Erythroblast (primary cell): ENCODE results near the gene WDFY4.

Source experiments
- DNase-seq, 2 experiments: peaks; one replicate each; lab custom pipeline; 2025; lab: John Stamatoyannopoulos, UW
- GATA1 ChIP-seq: IDR thresholded peaks from 2 replicates; pipeline ENCODE4 v1.6.1; 2011; ENCODE audit warnings: low read depth, mild to moderate bottlenecking, control low read depth, low read length, moderate library complexity
- POLR2A ChIP-seq: IDR thresholded peaks from 2 replicates; pipeline ENCODE4 v1.6.1; 2011; ENCODE audit warnings: mild to moderate bottlenecking, low read length

Gene WDFY4

GRCh38 chr10:48806342-48806741, 121.7 kb downstream of the WDFY4 start:
- TF ChIP-seq GATA1: no peak
- no peak for TF ChIP-seq POLR2A
- no peak for DNase-seq

- no peak for TF ChIP-seq POLR2A
- no peak for TF ChIP-seq GATA1
- no peak for DNase-seq
Observed at GRCh38 chr10:48807791-48808470, 123.3 kb downstream of the WDFY4 start.

GRCh38 chr10:48809261-48809660, 124.6 kb downstream of the WDFY4 start:
- TF ChIP-seq GATA1: no peak
- no peak for TF ChIP-seq POLR2A
- DNase-seq: no peak

- no peak for DNase-seq
- no peak for TF ChIP-seq POLR2A
- no peak for TF ChIP-seq GATA1
Observed at GRCh38 chr10:48811461-48811860, 126.8 kb downstream of the WDFY4 start.

- TF ChIP-seq POLR2A (no peak), GATA1 (no peak)
- no peak for DNase-seq
Observed at GRCh38 chr10:48811917-48812316, 127.2 kb downstream of the WDFY4 start.

- TF ChIP-seq GATA1 (no peak), POLR2A (no peak)
Observed at GRCh38 chr10:48813291-48813690, 128.6 kb downstream of the WDFY4 start.

GRCh38 chr10:48813825-48814224, 129.2 kb downstream of the WDFY4 start:
- TF ChIP-seq POLR2A: no peak
- no peak for TF ChIP-seq GATA1

More at GRCh38 chr10:48813291-48813690, 128.6 kb downstream of the WDFY4 start:
- DNase-seq: no peak

GRCh38 chr10:48814933-48815332, 130.3 kb downstream of the WDFY4 start:
- TF ChIP-seq POLR2A (no peak), GATA1 (no peak)
- no peak for DNase-seq

More at GRCh38 chr10:48813825-48814224, 129.2 kb downstream of the WDFY4 start:
- no peak for DNase-seq

- TF ChIP-seq GATA1 (no peak), POLR2A (no peak)
- no peak for DNase-seq
Observed at GRCh38 chr10:48817141-48817540, 132.5 kb downstream of the WDFY4 start.

- no peak for TF ChIP-seq GATA1
- TF ChIP-seq POLR2A: no peak
- no peak for DNase-seq
Observed at GRCh38 chr10:48818081-48818480, 133.4 kb downstream of the WDFY4 start.

GRCh38 chr10:48818861-48819520, 134.3 kb downstream of the WDFY4 start:
- DNase-seq: no peak
- TF ChIP-seq GATA1: no peak
- no peak for TF ChIP-seq POLR2A

GRCh38 chr10:48819783-48820182, 135.1 kb downstream of the WDFY4 start:
- TF ChIP-seq POLR2A (no peak), GATA1 (no peak)
- no peak for DNase-seq

GRCh38 chr10:48820231-48820630, 135.6 kb downstream of the WDFY4 start:
- TF ChIP-seq GATA1 (no peak), POLR2A (no peak)

GRCh38 chr10:48820699-48821098, 136.0 kb downstream of the WDFY4 start:
- no peak for DNase-seq
- TF ChIP-seq POLR2A (no peak), GATA1 (no peak)

More at GRCh38 chr10:48820231-48820630, 135.6 kb downstream of the WDFY4 start:
- no peak for DNase-seq
